GM13976 (cell line): ENCODE measurements around the gene ERC1.
"Not testable (repeated sequence)": the region's sequence is repeated elsewhere in the genome, so short reads cannot be mapped to it uniquely, and the experiment has no call there.

Source experiments
- DNase-seq: peaks from one replicate; pipeline ENCODE4 v3.0.0; 2012; ENCODE audit warnings: low spot score
- in situ Hi-C: fragments of 300-500 bp; cut with MboI; formaldehyde crosslinking; loops from one replicate; pipeline ENCODE4 v1.12.0; 2022; ENCODE audit warnings: low sequenced_read_pairs, mixed read lengths, inconsistent platforms; ENCODE audit not compliant: unreplicated experiment
- TF ChIP-seq, protein P1 (sequence below): IDR thresholded peaks from 2 replicates; pipeline ENCODE4 v1.5.1; 2012; ENCODE audit warnings: borderline replicate concordance, mild to moderate bottlenecking; ENCODE audit not compliant: insufficient read depth; ENCODE audit errors: extremely low read depth, missing control alignments, control extremely low read depth

Gene ERC1

DNA sequence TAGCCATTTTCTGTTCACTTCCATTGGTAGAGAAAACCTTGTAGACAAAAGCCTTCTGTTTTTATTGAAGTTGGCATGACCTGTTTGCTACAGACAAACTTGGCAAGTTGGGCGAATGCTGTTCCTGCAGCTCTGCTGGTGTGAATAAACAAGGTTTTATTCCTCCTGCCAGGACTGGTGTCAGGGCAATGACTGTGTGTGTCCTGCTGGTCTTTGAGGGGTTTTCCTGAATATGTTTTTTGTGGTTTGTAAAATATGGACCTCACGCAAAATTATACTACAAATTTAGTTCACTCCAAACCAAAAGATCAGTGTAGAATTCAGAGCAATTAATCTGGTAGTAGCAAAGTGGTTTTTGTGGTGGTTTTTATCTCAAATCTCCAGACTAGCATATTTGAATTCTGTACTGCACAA is 140.8 kb downstream of the ERC1 start:
- no peak for DNase-seq
- TF ChIP-seq, protein P1, sequence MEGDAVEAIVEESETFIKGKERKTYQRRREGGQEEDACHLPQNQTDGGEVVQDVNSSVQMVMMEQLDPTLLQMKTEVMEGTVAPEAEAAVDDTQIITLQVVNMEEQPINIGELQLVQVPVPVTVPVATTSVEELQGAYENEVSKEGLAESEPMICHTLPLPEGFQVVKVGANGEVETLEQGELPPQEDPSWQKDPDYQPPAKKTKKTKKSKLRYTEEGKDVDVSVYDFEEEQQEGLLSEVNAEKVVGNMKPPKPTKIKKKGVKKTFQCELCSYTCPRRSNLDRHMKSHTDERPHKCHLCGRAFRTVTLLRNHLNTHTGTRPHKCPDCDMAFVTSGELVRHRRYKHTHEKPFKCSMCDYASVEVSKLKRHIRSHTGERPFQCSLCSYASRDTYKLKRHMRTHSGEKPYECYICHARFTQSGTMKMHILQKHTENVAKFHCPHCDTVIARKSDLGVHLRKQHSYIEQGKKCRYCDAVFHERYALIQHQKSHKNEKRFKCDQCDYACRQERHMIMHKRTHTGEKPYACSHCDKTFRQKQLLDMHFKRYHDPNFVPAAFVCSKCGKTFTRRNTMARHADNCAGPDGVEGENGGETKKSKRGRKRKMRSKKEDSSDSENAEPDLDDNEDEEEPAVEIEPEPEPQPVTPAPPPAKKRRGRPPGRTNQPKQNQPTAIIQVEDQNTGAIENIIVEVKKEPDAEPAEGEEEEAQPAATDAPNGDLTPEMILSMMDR, result no peak

GRCh38 chr12:1132311-1132710 is 141.3 kb downstream of the ERC1 start:
- in situ Hi-C loops, result no loop called here
- no peak for DNase-seq

More for the DNA sequence above, 140.8 kb downstream of the ERC1 start:
- in situ Hi-C loops, result no loop called here

GRCh38 chr12:1138691-1139090 is 147.7 kb downstream of the ERC1 start:
- no peak for DNase-seq
- TF ChIP-seq, protein P1, result no peak
- in situ Hi-C loops, result no loop called here

More at GRCh38 chr12:1132311-1132710, 141.3 kb downstream of the ERC1 start:
- TF ChIP-seq, protein P1, result no peak

DNA sequence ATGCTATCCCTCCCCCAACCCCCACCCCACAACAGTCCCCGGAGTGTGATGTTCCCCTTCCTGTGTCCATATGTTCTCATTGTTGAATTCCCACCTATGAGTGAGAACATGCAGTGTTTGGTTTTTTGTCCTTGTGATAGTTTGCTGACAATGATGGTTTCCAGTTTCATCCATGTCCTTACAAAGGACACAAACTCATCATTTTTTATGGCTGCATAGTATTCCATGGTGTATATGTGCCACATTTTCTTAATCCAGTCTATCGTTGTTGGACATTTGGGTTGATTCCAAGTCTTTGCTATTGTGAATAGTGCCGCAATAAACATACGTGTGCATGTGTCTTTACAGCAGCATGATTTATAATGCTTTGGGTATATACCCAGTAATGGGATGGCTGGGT is 155.7 kb downstream of the ERC1 start:
- DNase-seq, in situ Hi-C loops: not testable (repeated sequence)

GRCh38 chr12:1147821-1148220 is 156.8 kb downstream of the ERC1 start:
- in situ Hi-C loops, result no loop called here
- no peak for DNase-seq
- TF ChIP-seq, protein P1, result no peak

DNA sequence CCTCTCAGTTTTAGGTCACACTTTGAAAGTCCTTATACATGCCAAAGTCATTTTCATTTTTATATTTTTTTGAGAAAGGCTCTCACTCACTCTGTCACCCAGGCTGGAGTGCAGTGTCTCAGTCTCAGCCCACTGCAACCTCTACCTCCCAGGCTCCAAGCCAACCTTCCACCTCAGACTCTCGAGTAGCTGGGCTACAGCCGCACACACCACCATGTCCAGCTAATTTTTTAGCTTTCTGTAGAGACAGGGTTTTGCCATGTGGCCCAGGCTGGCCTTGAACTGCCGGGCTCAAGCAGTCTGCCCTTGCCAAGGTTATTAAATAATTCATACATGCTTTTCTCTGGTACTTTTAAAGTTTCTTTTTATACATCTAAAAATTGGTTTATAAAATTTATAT is 166.0 kb downstream of the ERC1 start:
- DNase-seq, result no peak
- in situ Hi-C loops, result no loop called here
- TF ChIP-seq, protein P1, result no peak

DNA sequence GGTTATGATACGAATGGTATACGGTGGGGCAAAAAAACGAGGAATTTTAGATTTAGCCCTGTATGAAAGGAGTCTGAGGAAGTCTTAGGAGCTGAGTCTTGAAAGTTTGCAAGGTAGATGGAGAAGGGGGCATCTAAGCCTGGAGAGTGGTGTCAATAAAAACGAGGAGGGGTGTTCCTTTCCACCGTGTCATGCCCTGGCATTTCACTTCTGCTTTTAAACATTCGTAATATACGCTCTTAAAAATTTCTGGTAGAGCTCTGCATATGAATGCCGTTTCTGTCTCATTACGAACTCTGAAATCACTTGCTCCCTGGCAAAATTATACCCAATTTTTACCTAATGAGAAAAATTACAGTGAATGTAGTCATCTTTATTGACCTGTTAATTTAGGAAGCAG is 170.2 kb downstream of the ERC1 start:
- no peak for DNase-seq
- in situ Hi-C loops, result no loop called here
- TF ChIP-seq, protein P1, result no peak
